H1 (cell line): Measurements from ENCODE around the gene CHRM4. TPM values are rescaled to one million over a fixed set of nuclear protein-coding genes. Genes with fewer than 3 reads are reported as not detected.

ENCODE experiments used
- CTCF ChIA-PET: fragments of 300-600 bp; sonication (Branson Sonifier 250); formaldehyde crosslinking; loops from one replicate; lab custom pipeline; 2021; ENCODE audit not compliant: partially characterized antibody; lab: Charles Lee
- POLR2A ChIA-PET: fragments of 300-600 bp; sonication (Branson Sonifier 250); formaldehyde crosslinking; loops from one replicate; lab custom pipeline; 2021; ENCODE audit warnings: inconsistent platforms; ENCODE audit not compliant: partially characterized antibody; lab: Charles Lee
- DNase-seq, 2 experiments: peaks; one replicate each; pipeline versions ENCODE4 v3.0.0 to v3.0.0-alpha.2; 2010 to 2022; ENCODE audit warnings: low spot score in 2 of 2, low read depth in 1 of 2, mixed read lengths in 1 of 2
- FAIRE-seq: peaks from 2 replicates; lab custom pipeline; 2011; peaks lifted over from hg19 to GRCh38; lab: Jason Lieb, UNC
- H2AFZ ChIP-seq: 2 replicates; pipeline ENCODE4 v1.8.1; 2012; ENCODE audit warnings: low read length, inconsistent platforms
- H2AK5ac ChIP-seq: 2 replicates; pipeline ENCODE4 v1.6.1; 2013; ENCODE audit warnings: low read depth, low read length
- H2BK120ac ChIP-seq: replicated peaks from 2 replicates; pipeline ENCODE3; 2013; ENCODE audit warnings: low read depth, low read length, inconsistent platforms
- H2BK12ac ChIP-seq: 2 replicates; pipeline ENCODE4 v1.6.1; 2013; ENCODE audit warnings: low read depth, low read length
- H2BK15ac ChIP-seq: 2 replicates; pipeline ENCODE4 v1.6.1; 2013; ENCODE audit warnings: low read length
- H2BK20ac ChIP-seq: 2 replicates; pipeline ENCODE4 v1.6.1; 2013; ENCODE audit warnings: low read length
- H2BK5ac ChIP-seq: 2 replicates; pipeline ENCODE4 v1.6.1; 2013; ENCODE audit warnings: low read depth, low read length
- H3K14ac ChIP-seq: 2 replicates; pipeline ENCODE4 v1.6.1; 2013; ENCODE audit warnings: inconsistent platforms; ENCODE audit not compliant: insufficient read length
- H3K18ac ChIP-seq: 2 replicates; pipeline ENCODE4 v1.6.1; 2013; ENCODE audit warnings: low read length; ENCODE audit errors: extremely low read depth
- H3K23ac ChIP-seq: 2 replicates; pipeline ENCODE4 v1.6.1; 2013; ENCODE audit warnings: inconsistent platforms; ENCODE audit not compliant: insufficient read length
- H3K23me2 ChIP-seq: 2 replicates; pipeline ENCODE4 v1.6.1; 2013; ENCODE audit warnings: low read depth, low read length
- H3K27ac ChIP-seq: 2 replicates; pipeline ENCODE4 v1.6.1; 2011; ENCODE audit warnings: low read depth, low read length, inconsistent platforms
- H3K27me3 ChIP-seq, 4 experiments: replicated peaks in 1 of 4; 1 replicate in 1 of 4; 2 replicates in 3 of 4; pipeline versions ENCODE4 v1.6.1 to v1.8.1; 2011 to 2013; ENCODE audit warnings: low read length in 3 of 4, mild to moderate bottlenecking in 3 of 4, inconsistent platforms in 2 of 4, mixed read lengths in 2 of 4, moderate library complexity in 1 of 4; ENCODE audit not compliant: control insufficient read depth in 3 of 4, insufficient read depth in 3 of 4; ENCODE audit errors: extremely low read depth in 1 of 4
- H3K36me3 ChIP-seq, 4 experiments: 2 replicates each; pipeline versions ENCODE4 v1.6.1 to v1.8.1; 2011 to 2013; ENCODE audit warnings: mild to moderate bottlenecking in 4 of 4, low read length in 3 of 4, moderate library complexity in 2 of 4, control low read depth in 1 of 4, inconsistent platforms in 1 of 4; ENCODE audit not compliant: insufficient read depth in 4 of 4, control insufficient read depth in 2 of 4
- H3K4ac ChIP-seq: replicated peaks from 2 replicates; pipeline ENCODE3; 2013; ENCODE audit warnings: low read length, low read depth, mixed read lengths, inconsistent platforms; ENCODE audit not compliant: insufficient read length
- H3K4me1 ChIP-seq, 4 experiments: replicated peaks in 1 of 4; 1 replicate in 1 of 4; 2 replicates in 3 of 4; pipeline versions ENCODE4 v1.6.1 to v1.8.1; 2011 to 2013; ENCODE audit warnings: low read length in 3 of 4, inconsistent platforms in 2 of 4, mixed read lengths in 1 of 4; ENCODE audit not compliant: insufficient read depth in 4 of 4, control insufficient read depth in 3 of 4
- H3K4me2 ChIP-seq, 2 experiments: 2 replicates each; pipeline versions ENCODE4 v1.6.1 to v1.8.1; 2011 to 2013; ENCODE audit warnings: low read depth in 2 of 2, low read length in 2 of 2, control low read depth in 1 of 2, inconsistent platforms in 1 of 2, mild to moderate bottlenecking in 1 of 2; ENCODE audit not compliant: insufficient read depth in 1 of 2
- H3K4me3 ChIP-seq, 4 experiments: fragments of 200-600, 300-600 bp in 1 of 4; sonication (generic), shearing (Covaris generic), sonication (Bioruptor Twin) in 1 of 4; 2 replicates each; pipeline versions ENCODE4 v1.5.1 to v1.8.1; 2011 to 2016; ENCODE audit warnings: low read length in 4 of 4, low read depth in 3 of 4, control low read depth in 2 of 4, inconsistent platforms in 2 of 4, mild to moderate bottlenecking in 2 of 4, mixed read lengths in 1 of 4, moderate library complexity in 1 of 4; ENCODE audit not compliant: insufficient read depth in 2 of 4; ENCODE audit errors: extremely low read depth in 1 of 4
- H3K56ac ChIP-seq: replicated peaks from 2 replicates; pipeline ENCODE3; 2013; ENCODE audit warnings: low read depth, mild to moderate bottlenecking, mixed read lengths, low read length, inconsistent platforms; ENCODE audit not compliant: insufficient read length
- H3K79me1 ChIP-seq: 2 replicates; pipeline ENCODE4 v1.6.1; 2013; ENCODE audit warnings: low read depth, low read length, control low read depth
- H3K79me2 ChIP-seq, 2 experiments: 2 replicates each; pipeline versions ENCODE4 v1.6.1 to v1.8.1; 2012 to 2013; ENCODE audit warnings: low read length in 2 of 2, mild to moderate bottlenecking in 2 of 2, inconsistent platforms in 1 of 2; ENCODE audit not compliant: insufficient read depth in 2 of 2, control insufficient read depth in 1 of 2
- H3K9ac ChIP-seq, 4 experiments: replicated peaks in 1 of 4; 1 replicate in 1 of 4; 2 replicates in 3 of 4; pipeline versions ENCODE4 v1.6.1 to v1.8.1; 2011 to 2013; ENCODE audit warnings: low read depth in 3 of 4, low read length in 3 of 4, control low read depth in 2 of 4, mild to moderate bottlenecking in 2 of 4, moderate library complexity in 2 of 4, inconsistent platforms in 1 of 4; ENCODE audit errors: extremely low read depth in 1 of 4
- H3K9me3 ChIP-seq, 2 experiments: 2 replicates each; pipeline versions ENCODE4 v1.6.1 to v1.8.1; 2012 to 2013; ENCODE audit warnings: mild to moderate bottlenecking in 2 of 2, moderate library complexity in 2 of 2, control low read depth in 1 of 2, inconsistent platforms in 1 of 2, low read depth in 1 of 2, low read length in 1 of 2, mixed read lengths in 1 of 2; ENCODE audit not compliant: insufficient read depth in 2 of 2
- H4K20me1 ChIP-seq, 2 experiments: replicated peaks in 1 of 2; 2 replicates each; pipeline versions ENCODE3 to v1.8.1; 2011 to 2013; ENCODE audit warnings: inconsistent platforms in 2 of 2, low read length in 2 of 2, mild to moderate bottlenecking in 1 of 2; ENCODE audit not compliant: insufficient read depth in 2 of 2, control insufficient read depth in 1 of 2
- H4K5ac ChIP-seq: 2 replicates; pipeline ENCODE4 v1.6.1; 2013; ENCODE audit warnings: low read length, low read depth, mixed read lengths, inconsistent platforms; ENCODE audit not compliant: insufficient read length
- H4K8ac ChIP-seq: 2 replicates; pipeline ENCODE4 v1.8.0; 2013; ENCODE audit warnings: mild to moderate bottlenecking, moderate library complexity, low read length, inconsistent platforms; ENCODE audit not compliant: insufficient read depth; ENCODE audit errors: extremely low read depth
- H4K91ac ChIP-seq: replicated peaks from 2 replicates; pipeline ENCODE3; 2013; ENCODE audit warnings: low read length, mixed read lengths, inconsistent platforms; ENCODE audit not compliant: insufficient read length
- CHD1 ChIP-seq: IDR thresholded peaks from 2 replicates; pipeline ENCODE4 v1.6.1; 2012; ENCODE audit warnings: low read depth, low read length, improper control_type of control experiment
- E2F6 ChIP-seq: IDR thresholded peaks from 2 replicates; pipeline ENCODE4 v1.6.1; 2012; ENCODE audit warnings: inconsistent platforms
- EP300 ChIP-seq, 2 experiments: IDR thresholded peaks; 1 replicate in 1 of 2; 2 replicates in 1 of 2; pipeline ENCODE4 v1.6.1; 2011 to 2012; ENCODE audit warnings: low read depth in 2 of 2, low read length in 2 of 2, mild to moderate bottlenecking in 2 of 2, borderline replicate concordance in 1 of 2, inconsistent platforms in 1 of 2, moderate library complexity in 1 of 2
- FOSL1 ChIP-seq: IDR thresholded peaks from 2 replicates; pipeline ENCODE4 v1.6.1; 2011; ENCODE audit warnings: mild to moderate bottlenecking, low read depth, low read length, moderate library complexity; ENCODE audit not compliant: insufficient read depth
- NRF1 ChIP-seq: IDR thresholded peaks from 2 replicates; pipeline ENCODE4 v1.6.1; 2011; ENCODE audit warnings: mild to moderate bottlenecking, low read depth, low read length, improper control_type of control experiment
- SIRT6 ChIP-seq: IDR thresholded peaks from one replicate; pipeline ENCODE4 v1.7.1; 2012; ENCODE audit warnings: low read length, inconsistent platforms
- SP2 ChIP-seq: IDR thresholded peaks from 2 replicates; pipeline ENCODE4 v1.6.1; 2012; ENCODE audit warnings: mild to moderate bottlenecking, low read length, inconsistent platforms
- TCF12 ChIP-seq: IDR thresholded peaks from 2 replicates; pipeline ENCODE4 v1.6.1; 2011; ENCODE audit warnings: low read depth, mild to moderate bottlenecking, low read length
- WGBS, 2 experiments: shearing (Covaris generic) in 1 of 2; methylation state at CpG; one replicate each; pipeline versions ENCODE4 v1.1.6 to v1.1.7; 2013 to 2015; ENCODE audit warnings: low lambda C conversion rate in 2 of 2, mixed read lengths in 2 of 2, inconsistent platforms in 1 of 2, low coverage in 1 of 2, missing lambda C conversion rate in 1 of 2; ENCODE audit not compliant: insufficient replicate concordance in 2 of 2, insufficient coverage in 1 of 2, insufficient read length in 1 of 2; ENCODE audit errors: extremely low coverage in 1 of 2, missing lambda C conversion rate in 1 of 2; 5-methylcytosine and 5-hydroxymethylcytosine counted together
- polyA plus RNA-seq, 7 experiments: library from polyadenylated mRNA; depleted of rRNA in 3 of 7; stranded (reverse) in 5 of 7; unstranded in 2 of 7; fragments of >200 nt in 5 of 7; fragments of 200-250 nt in 2 of 7; gene quantifications; 1 replicate in 5 of 7; 2 replicates in 1 of 7; 4 replicates in 1 of 7; pipeline versions ENCODE4 v1.2.1 to v1.2.3, GENCODE V29; 2011 to 2013; ENCODE audit warnings: missing spikeins in 2 of 7, mixed read lengths in 2 of 7
- total RNA-seq: library from RNA; stranded (reverse); fragmentation: NEBNext Ultra II Directional; extraction: Animal tissue kit (Norgen Biotek cat#: 25700); gene quantifications from 2 replicates; pipeline ENCODE4 v1.2.1, GENCODE V29; 2021

Gene CHRM4
- total and polyA plus RNA-seq, 2 of the 8 experiments (the other 6 are each of a cell fraction or from before 2014, with no cell fraction given): 1.1 to 1.3 TPM

GRCh38 chr11:46375392-46376101 is 16.0 kb downstream of the CHRM4 start:
- Histone ChIP-seq H3K27me3 (no peaks in the 10 kb centered on the region), H4K91ac (no peak overlapping the region), H3K9ac (no peak overlapping the region), H3K23me2 (peaks cover 2% of the 10 kb centered on the region; the same call in 1 of the 2 replicates), H3K4ac (no peak overlapping the region), H3K23ac (no peak overlapping the region), H4K8ac (no peak overlapping the region), H2AK5ac (no peak overlapping the region), H3K14ac (no peak overlapping the region), H3K4me1 (peaks cover 0 to 10% (median 8%) of the 10 kb centered on the region in 4 experiments; a peak in 6 of 7 replicates), H4K5ac (no peak overlapping the region), H3K79me1 (no peaks in the 10 kb centered on the region), H2AFZ (no peak overlapping the region), H2BK15ac (no peak overlapping the region), H4K20me1 (peaks cover 12 to 16% of the 10 kb centered on the region in 2 experiments), H3K36me3 (peaks cover 7 to 37% (median 22%) of the 10 kb centered on the region in 4 experiments; a peak in 4 of 8 replicates), H3K56ac (no peak overlapping the region), H2BK12ac (no peak overlapping the region), H2BK5ac (no peak overlapping the region), H3K79me2 (no peaks in the 10 kb centered on the region), H2BK20ac (no peak overlapping the region), H3K9me3 (no peaks in the 10 kb centered on the region), H3K27ac (no peak overlapping the region), H3K18ac (no peak overlapping the region), H2BK120ac (no peak overlapping the region), H3K4me2 (no peak overlapping the region), H3K4me3 (no peak overlapping the region)
- WGBS, 2 experiments: 96% methylated on average over 29 of the region's 38 CpGs; no CpG with 5 or more reads in 1 of the 2 experiments
- ChIA-PET CTCF (interaction anchor here (1.3 to 44.5 kb wide), 3 partner anchors 8 to 33 kb away, joined by 3 to 1004 read pairs (median 58); partner anchors contain the start of gene DGKZ), POLR2A (interaction anchor here (1.0 to 1.2 kb wide), 3 partner anchors 8 to 13 kb away, joined by 3 to 4 read pairs (median 3); no protein-coding TSS in a partner anchor)
- TF ChIP-seq SIRT6 (no peak), SP2 (no peak), NRF1 (no peak), CHD1 (no peak), TCF12 (no peak), E2F6 (no peak), EP300 (IDR thresholded peaks at IDR 0.05; ENCODE audit: borderline replicate concordance in 1 of 2, low read depth in 2 of 2, low read length in 2 of 2) (no peak), FOSL1 (no peak)
- FAIRE-seq (no peak), DNase-seq (no peak)
